ENCODE data around the gene MUC3A. TPM values are rescaled to one million over a fixed set of nuclear protein-coding genes. Genes with fewer than 3 reads are reported as not detected.
A peak's percentile ranks its signal among the peaks of the same experiment; 100 is the strongest.

The MUC3A gene, protein sequence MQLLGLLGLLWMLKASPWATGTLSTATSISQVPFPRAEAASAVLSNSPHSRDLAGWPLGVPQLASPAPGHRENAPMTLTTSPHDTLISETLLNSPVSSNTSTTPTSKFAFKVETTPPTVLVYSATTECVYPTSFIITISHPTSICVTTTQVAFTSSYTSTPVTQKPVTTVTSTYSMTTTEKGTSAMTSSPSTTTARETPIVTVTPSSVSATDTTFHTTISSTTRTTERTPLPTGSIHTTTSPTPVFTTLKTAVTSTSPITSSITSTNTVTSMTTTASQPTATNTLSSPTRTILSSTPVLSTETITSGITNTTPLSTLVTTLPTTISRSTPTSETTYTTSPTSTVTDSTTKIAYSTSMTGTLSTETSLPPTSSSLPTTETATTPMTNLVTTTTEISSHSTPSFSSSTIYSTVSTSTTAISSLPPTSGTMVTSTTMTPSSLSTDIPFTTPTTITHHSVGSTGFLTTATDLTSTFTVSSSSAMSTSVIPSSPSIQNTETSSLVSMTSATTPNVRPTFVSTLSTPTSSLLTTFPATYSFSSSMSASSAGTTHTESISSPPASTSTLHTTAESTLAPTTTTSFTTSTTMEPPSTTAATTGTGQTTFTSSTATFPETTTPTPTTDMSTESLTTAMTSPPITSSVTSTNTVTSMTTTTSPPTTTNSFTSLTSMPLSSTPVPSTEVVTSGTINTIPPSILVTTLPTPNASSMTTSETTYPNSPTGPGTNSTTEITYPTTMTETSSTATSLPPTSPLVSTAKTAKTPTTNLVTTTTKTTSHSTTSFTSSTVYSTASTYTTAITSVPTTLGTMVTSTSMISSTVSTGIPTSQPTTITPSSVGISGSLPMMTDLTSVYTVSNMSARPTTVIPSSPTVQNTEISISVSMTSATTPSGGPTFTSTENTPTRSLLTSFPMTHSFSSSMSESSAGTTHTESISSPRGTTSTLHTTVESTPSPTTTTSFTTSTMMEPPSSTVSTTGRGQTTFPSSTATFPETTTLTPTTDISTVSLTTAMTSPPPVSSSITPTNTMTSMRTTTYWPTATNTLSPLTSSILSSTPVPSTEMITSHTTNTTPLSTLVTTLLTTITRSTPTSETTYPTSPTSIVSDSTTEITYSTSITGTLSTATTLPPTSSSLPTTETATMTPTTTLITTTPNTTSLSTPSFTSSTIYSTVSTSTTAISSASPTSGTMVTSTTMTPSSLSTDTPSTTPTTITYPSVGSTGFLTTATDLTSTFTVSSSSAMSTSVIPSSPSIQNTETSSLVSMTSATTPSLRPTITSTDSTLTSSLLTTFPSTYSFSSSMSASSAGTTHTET (N-terminal part only)
- 100 to 1,000 TPM in 1 of 4 donors, 10 to 100 TPM in 3; 11.7 to 233 (median 64.7) TPM for total RNA-seq

DNA sequence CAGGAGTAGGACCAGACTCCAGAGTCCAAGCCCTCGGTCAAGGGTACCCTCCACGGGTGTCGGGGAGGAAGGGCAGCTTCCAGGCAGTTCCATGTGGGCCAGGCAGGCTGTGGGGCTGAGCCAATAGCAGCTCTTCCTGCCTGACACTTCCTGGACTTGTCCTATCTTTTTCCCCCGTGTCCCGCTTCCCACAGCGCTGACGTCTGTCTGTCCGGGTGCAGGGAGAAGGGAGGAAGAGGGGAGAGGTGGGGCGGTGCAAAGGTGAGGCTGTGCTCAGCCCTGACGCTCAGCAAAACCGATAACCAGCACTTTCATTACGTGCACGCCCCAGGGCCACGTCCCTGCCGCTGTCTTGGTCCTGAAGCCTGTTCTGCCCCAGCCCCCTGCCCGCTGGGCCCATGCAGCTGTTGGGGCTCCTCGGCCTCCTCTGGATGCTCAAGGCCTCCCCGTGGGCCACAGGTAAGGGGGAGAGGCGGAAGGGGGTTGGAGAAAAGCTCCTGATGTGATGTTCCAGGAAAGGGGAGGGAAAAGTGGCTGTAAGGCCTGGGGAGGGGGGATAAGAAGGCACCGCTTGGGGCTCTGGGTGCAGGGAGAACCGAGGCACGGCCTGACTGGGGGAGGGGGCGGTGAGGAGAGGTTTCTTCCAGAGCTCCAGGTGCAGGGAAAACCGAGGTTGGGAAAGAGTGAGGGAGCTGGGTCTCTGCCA, at the start of gene MUC3A:
TSS of gene MUC3A (plus strand) at position 308 of the 706 bp plus-strand sequence. CDS start at position 399, 91 bp downstream.
- peaks cover 15% of the 10 kb centered on the region for H3K27me3 ChIP-seq
- peak; percentile 43 for TF ChIP-seq POLR2A (IDR thresholded peaks at IDR 0.05)
- peak in 2 of 3 donors; percentile 50 to 60 for TF ChIP-seq POLR2AphosphoS5 (IDR thresholded peaks at IDR 0.05)
- TF ChIP-seq EP300 (IDR thresholded peaks at IDR 0.05; ENCODE audit: low read depth) = no peak
- H3K4me1 ChIP-seq = peaks cover 0 to 12% (median 7%) of the 10 kb centered on the region in 4 donors
- intact Hi-C loops (cut with DNase I; ENCODE audit: low total_unique reads) = no loop called here
- in situ Hi-C loops (cut with MboI; ENCODE audit: low pct_ligation_motif_present in 1 of 4, low pct_unique_long_range_greater_than_20kb in 1 of 4, low sequenced_read_pairs in 3 of 4) = no loop called here
- peak within 1 kb of the TSS in 1 of 4 donors; percentile 51 for H3K27ac ChIP-seq
- no peaks in the 10 kb centered on the region for H3K36me3 ChIP-seq
- peak; percentile 84 for DNase-seq
- 8 to 15% methylated on average over 13 to 24 of the region's 24 CpGs for WGBS, 2 donors (ENCODE audit: low coverage in 1 of 2)
- peak within 1 kb of the TSS in 2 of 4 donors; percentile 10 to 22 for H3K4me3 ChIP-seq
- no peaks in the 10 kb centered on the region for H3K9me3 ChIP-seq

DNA sequence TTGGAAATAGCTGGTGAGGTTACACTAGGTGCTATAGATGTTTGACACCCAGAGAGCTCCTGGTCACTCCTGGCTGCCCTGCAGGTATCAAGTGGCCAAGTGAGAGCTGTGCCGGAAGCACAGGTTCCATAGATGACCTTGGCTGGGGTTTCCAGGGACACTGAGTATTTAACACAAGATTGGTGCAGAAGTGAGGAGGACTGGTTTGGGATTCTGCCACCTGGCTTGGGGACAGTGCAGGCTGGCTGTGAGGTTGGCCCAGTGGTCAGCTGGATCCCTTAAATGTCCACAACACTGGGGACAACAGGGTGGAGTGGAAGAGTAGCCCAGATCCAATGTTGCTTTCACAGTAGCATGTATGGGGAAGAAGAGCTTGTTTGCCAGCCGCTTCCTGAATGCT, 48.4 kb upstream of the MUC3A start:
- TF ChIP-seq POLR2A (IDR thresholded peaks at IDR 0.05) = no peak
- TF ChIP-seq EP300 (IDR thresholded peaks at IDR 0.05; ENCODE audit: low read depth) = no peak
- TF ChIP-seq, protein P1, sequence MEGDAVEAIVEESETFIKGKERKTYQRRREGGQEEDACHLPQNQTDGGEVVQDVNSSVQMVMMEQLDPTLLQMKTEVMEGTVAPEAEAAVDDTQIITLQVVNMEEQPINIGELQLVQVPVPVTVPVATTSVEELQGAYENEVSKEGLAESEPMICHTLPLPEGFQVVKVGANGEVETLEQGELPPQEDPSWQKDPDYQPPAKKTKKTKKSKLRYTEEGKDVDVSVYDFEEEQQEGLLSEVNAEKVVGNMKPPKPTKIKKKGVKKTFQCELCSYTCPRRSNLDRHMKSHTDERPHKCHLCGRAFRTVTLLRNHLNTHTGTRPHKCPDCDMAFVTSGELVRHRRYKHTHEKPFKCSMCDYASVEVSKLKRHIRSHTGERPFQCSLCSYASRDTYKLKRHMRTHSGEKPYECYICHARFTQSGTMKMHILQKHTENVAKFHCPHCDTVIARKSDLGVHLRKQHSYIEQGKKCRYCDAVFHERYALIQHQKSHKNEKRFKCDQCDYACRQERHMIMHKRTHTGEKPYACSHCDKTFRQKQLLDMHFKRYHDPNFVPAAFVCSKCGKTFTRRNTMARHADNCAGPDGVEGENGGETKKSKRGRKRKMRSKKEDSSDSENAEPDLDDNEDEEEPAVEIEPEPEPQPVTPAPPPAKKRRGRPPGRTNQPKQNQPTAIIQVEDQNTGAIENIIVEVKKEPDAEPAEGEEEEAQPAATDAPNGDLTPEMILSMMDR (IDR thresholded peaks at IDR 0.05) = no peak
- TF ChIP-seq POLR2AphosphoS5 (IDR thresholded peaks at IDR 0.05) = no peak
- intact Hi-C loops (cut with DNase I; ENCODE audit: low total_unique reads) = no loop called here
- DNase-seq = no peak
- WGBS, 2 donors (ENCODE audit: low coverage in 1 of 2) = 90 to 92% methylated on average over 1 to 2 of the region's 2 CpGs
- Histone ChIP-seq H3K27ac (peak overlapping the region in 3 of 4 donors; percentile 68 to 76 (median 75)), H3K9me3 (no peaks in the 10 kb centered on the region), H3K4me1 (peaks cover 7 to 29% (median 17%) of the 10 kb centered on the region in 4 donors), H3K4me3 (no peak overlapping the region), H3K36me3 (no peaks in the 10 kb centered on the region), H3K27me3 (peaks cover 32% of the 10 kb centered on the region)
- in situ Hi-C loops (cut with MboI; ENCODE audit: low pct_ligation_motif_present in 1 of 4, low pct_unique_long_range_greater_than_20kb in 1 of 4, low sequenced_read_pairs in 3 of 4) = loop anchor here in 2 of 4 donors (5.0 to 10.0 kb wide), 2 partner anchors 151 to 154 kb away; no protein-coding TSS in a partner anchor

DNA sequence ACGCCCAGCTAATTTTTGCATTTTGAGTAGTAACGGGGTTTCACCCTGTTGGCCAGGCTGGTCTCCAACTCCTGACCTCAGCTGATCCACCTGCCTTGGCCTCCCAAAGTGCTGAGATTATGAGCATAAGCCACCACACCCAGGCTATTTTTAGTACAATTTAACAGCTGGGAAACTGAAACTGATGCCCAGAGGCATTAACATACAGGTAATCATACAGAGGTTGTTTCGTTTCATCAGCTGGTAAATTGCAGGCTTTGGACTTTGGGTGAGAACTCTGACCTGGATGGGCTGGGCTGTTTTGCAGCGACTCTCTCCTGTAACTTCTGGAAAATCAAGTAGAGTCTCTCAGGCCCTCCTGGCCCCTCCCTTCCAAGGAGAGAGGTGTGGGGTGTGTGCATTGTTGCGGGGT, 47.4 kb upstream of the MUC3A start:
- Histone ChIP-seq H3K4me1 (peaks cover 0 to 21% (median 10%) of the 10 kb centered on the region in 4 donors), H3K27ac (peak overlapping the region; percentile 68 to 76 (median 72)), H3K27me3 (peaks cover 25% of the 10 kb centered on the region), H3K4me3 (no peak overlapping the region), H3K36me3 (no peaks in the 10 kb centered on the region), H3K9me3 (no peaks in the 10 kb centered on the region)
- intact Hi-C loops (cut with DNase I; ENCODE audit: low total_unique reads) (no loop called here), in situ Hi-C loops (cut with MboI; ENCODE audit: low pct_ligation_motif_present in 1 of 4, low pct_unique_long_range_greater_than_20kb in 1 of 4, low sequenced_read_pairs in 3 of 4) (loop anchor here in 2 of 4 donors (5.0 to 10.0 kb wide), 2 partner anchors 150 to 153 kb away; no protein-coding TSS in a partner anchor)
- 36 to 50% methylated on average over 1 to 5 of the region's 5 CpGs for WGBS, 2 donors (ENCODE audit: low coverage in 1 of 2)
- peak; percentile 73 for DNase-seq
- no peak for TF ChIP-seq POLR2A (IDR thresholded peaks at IDR 0.05)
- TF ChIP-seq EP300 (IDR thresholded peaks at IDR 0.05; ENCODE audit: low read depth) = no peak
- peak in 2 of 3 donors; percentile 68 to 76 for TF ChIP-seq POLR2AphosphoS5 (IDR thresholded peaks at IDR 0.05)
- TF ChIP-seq, protein P1 (IDR thresholded peaks at IDR 0.05) = peak in 1 of 5 experiments; percentile 5

Measured in transverse colon (tissue), 4 donors.